CD4-positive, alpha-beta T cell treated with Interleukin-21 for 1 hour (primary cell): ENCODE data around the gene PWWP2B.

Experiments used
- DNase-seq: peaks from one replicate; pipeline ENCODE4 v3.0.0-alpha.2; 2020

The PWWP2B gene

GRCh38 chr10:132397036-132397541 is at the start of gene PWWP2B:
Gene PWWP2B (plus strand): TSS chr10:132397200. CDS start chr10:132397227, 27 bp downstream.
- DNase-seq, result peak; percentile 72

- no peak for DNase-seq
Measured at GRCh38 chr10:132347211-132347930, 49.6 kb upstream of the PWWP2B start.

GRCh38 chr10:132347931-132348267 is 49.1 kb upstream of the PWWP2B start:
- DNase-seq, result no peak

- DNase-seq, result no peak
Measured at GRCh38 chr10:132349766-132350165, 47.2 kb upstream of the PWWP2B start.

- DNase-seq, result no peak
Measured at GRCh38 chr10:132350391-132350790, 46.6 kb upstream of the PWWP2B start.

- DNase-seq, result no peak
Measured at GRCh38 chr10:132350946-132351345, 46.1 kb upstream of the PWWP2B start.

GRCh38 chr10:132351611-132352010 is 45.4 kb upstream of the PWWP2B start:
- no peak for DNase-seq

GRCh38 chr10:132352462-132353308 is 44.3 kb upstream of the PWWP2B start:
- peak; percentile 72 for DNase-seq

GRCh38 chr10:132353456-132354355 is 43.3 kb upstream of the PWWP2B start:
- no peak for DNase-seq

- no peak for DNase-seq
Measured at GRCh38 chr10:132354356-132355094, 42.5 kb upstream of the PWWP2B start.

GRCh38 chr10:132355297-132355696 is 41.7 kb upstream of the PWWP2B start:
- DNase-seq, result no peak

- DNase-seq, result no peak
Measured at GRCh38 chr10:132355754-132356153, 41.2 kb upstream of the PWWP2B start.

- DNase-seq, result no peak
Measured at GRCh38 chr10:132356621-132357195, 40.3 kb upstream of the PWWP2B start.

GRCh38 chr10:132357286-132358058 is 39.5 kb upstream of the PWWP2B start:
- no peak for DNase-seq

GRCh38 chr10:132359305-132360040 is 37.5 kb upstream of the PWWP2B start:
- no peak for DNase-seq

- DNase-seq, result peak; percentile 21
Measured at GRCh38 chr10:132360766-132361447, 36.1 kb upstream of the PWWP2B start.

GRCh38 chr10:132361581-132362101 is 35.4 kb upstream of the PWWP2B start:
- DNase-seq, result no peak

GRCh38 chr10:132362151-132362611 is 34.8 kb upstream of the PWWP2B start:
- DNase-seq, result no peak

GRCh38 chr10:132363376-132363775 is 33.6 kb upstream of the PWWP2B start:
- no peak for DNase-seq
